Activated naive CD4-positive, alpha-beta T cell treated with anti-CD3 and anti-CD28 coated beads, Interleukin-2, amount 10 ng/mL, durations not matched to agents 7 days and 5 days (primary cell): ENCODE measurements around the gene HIC1.

Source experiments
- CTCF ChIA-PET: fragments of 350-600 bp; sonication (Branson Sonifier 250); formaldehyde crosslinking; loops from one replicate; lab custom pipeline; 2021; ENCODE audit warnings: antibody characterized with exemption; lab: Charles Lee
- DNase-seq: peaks from one replicate; pipeline ENCODE4 v3.0.0-alpha.2; 2020
- H3K27ac Mint-ChIP-seq: one replicate; pipeline ENCODE4 v1.8.0; 2021; ENCODE audit warnings: mild to moderate bottlenecking, moderate library complexity, mixed read lengths
- H3K27me3 Mint-ChIP-seq: one replicate; pipeline ENCODE4 v1.8.0; 2021; ENCODE audit warnings: mild to moderate bottlenecking, mixed read lengths
- H3K36me3 Mint-ChIP-seq: one replicate; pipeline ENCODE4 v1.8.0; 2021; ENCODE audit warnings: mixed read lengths
- H3K4me1 Mint-ChIP-seq: one replicate; pipeline ENCODE4 v1.8.0; 2021; ENCODE audit warnings: mixed read lengths
- H3K4me3 Mint-ChIP-seq: one replicate; pipeline ENCODE4 v1.8.0; 2021; ENCODE audit warnings: mild to moderate bottlenecking, moderate library complexity, mixed read lengths
- H3K9me3 Mint-ChIP-seq: one replicate; pipeline ENCODE4 v1.8.0; 2021; ENCODE audit warnings: mixed read lengths

The HIC1 gene

GRCh38 chr17:2089021-2089422 lies 34.1 kb downstream of the HIC1 start:
- peak overlapping the region; percentile 73 for H3K4me3 Mint-ChIP-seq
- CTCF ChIA-PET = interaction anchor here (1.0 to 5.9 kb wide), 11 partner anchors 14 to 156 kb away, joined by 3 to 40 read pairs (median 4); no protein-coding TSS in a partner anchor
- H3K36me3 Mint-ChIP-seq = peaks cover 34% of the 10 kb centered on the region
- peak overlapping the region; percentile 88 for H3K27ac Mint-ChIP-seq
- no peak for DNase-seq
- H3K4me1 Mint-ChIP-seq = peaks cover 85% of the 10 kb centered on the region
- no peaks in the 10 kb centered on the region for H3K27me3 Mint-ChIP-seq
- no peaks in the 10 kb centered on the region for H3K9me3 Mint-ChIP-seq

GRCh38 chr17:2090210-2090641 lies 35.3 kb downstream of the HIC1 start:
- H3K36me3 Mint-ChIP-seq = peaks cover 31% of the 10 kb centered on the region
- H3K27me3 Mint-ChIP-seq = no peaks in the 10 kb centered on the region
- H3K4me3 Mint-ChIP-seq = peak overlapping the region; percentile 73
- CTCF ChIA-PET = interaction anchor here (0.6 to 5.9 kb wide), 7 partner anchors 13 to 155 kb away, joined by 3 to 40 read pairs (median 5); no protein-coding TSS in a partner anchor
- peak overlapping the region; percentile 88 for H3K27ac Mint-ChIP-seq
- peaks cover 76% of the 10 kb centered on the region for H3K4me1 Mint-ChIP-seq
- peak; percentile 46 for DNase-seq
- H3K9me3 Mint-ChIP-seq = no peaks in the 10 kb centered on the region

GRCh38 chr17:2090804-2091534 lies 36.1 kb downstream of the HIC1 start:
- Mint-ChIP-seq H3K27me3 (no peaks in the 10 kb centered on the region), H3K9me3 (no peaks in the 10 kb centered on the region), H3K4me1 (peaks cover 69% of the 10 kb centered on the region), H3K27ac (no peak overlapping the region), H3K36me3 (peaks cover 26% of the 10 kb centered on the region), H3K4me3 (peak overlapping the region; percentile 73)
- no peak for DNase-seq
- CTCF ChIA-PET = interaction anchor here (0.6 to 5.9 kb wide), 8 partner anchors 11 to 154 kb away, joined by 3 to 40 read pairs (median 4); no protein-coding TSS in a partner anchor

GRCh38 chr17:2092253-2092652 lies 37.4 kb downstream of the HIC1 start:
- DNase-seq = no peak
- H3K27ac Mint-ChIP-seq = peak overlapping the region; percentile 26
- peaks cover 61% of the 10 kb centered on the region for H3K4me1 Mint-ChIP-seq
- peaks cover 25% of the 10 kb centered on the region for H3K36me3 Mint-ChIP-seq
- H3K4me3 Mint-ChIP-seq = no peak overlapping the region
- no peaks in the 10 kb centered on the region for H3K27me3 Mint-ChIP-seq
- CTCF ChIA-PET = interaction anchor here (1.1 to 2.0 kb wide), 2 partner anchors 153 to 189 kb away, joined by 3 to 7 read pairs; no protein-coding TSS in a partner anchor
- no peaks in the 10 kb centered on the region for H3K9me3 Mint-ChIP-seq

- DNase-seq = no peak
- Mint-ChIP-seq H3K27me3 (no peaks in the 10 kb centered on the region), H3K27ac (peak overlapping the region; percentile 77), H3K4me1 (peaks cover 61% of the 10 kb centered on the region), H3K4me3 (no peak overlapping the region), H3K9me3 (no peaks in the 10 kb centered on the region), H3K36me3 (peaks cover 32% of the 10 kb centered on the region)
- CTCF ChIA-PET = interaction anchor here (0.7 to 2.0 kb wide), 4 partner anchors 10 to 152 kb away, joined by 3 to 7 read pairs (median 4); no protein-coding TSS in a partner anchor
Observed at GRCh38 chr17:2093349-2093748, 38.4 kb downstream of the HIC1 start.

GRCh38 chr17:2094891-2095535 lies 40.1 kb downstream of the HIC1 start:
- CTCF ChIA-PET = interaction anchor here (0.6 to 1.9 kb wide), 7 partner anchors 17 to 188 kb away, joined by 3 to 10 read pairs (median 4); no protein-coding TSS in a partner anchor
- no peak for DNase-seq
- Mint-ChIP-seq H3K36me3 (peaks cover 30% of the 10 kb centered on the region), H3K4me3 (no peak overlapping the region), H3K4me1 (peaks cover 50% of the 10 kb centered on the region), H3K9me3 (no peaks in the 10 kb centered on the region), H3K27ac (no peak overlapping the region), H3K27me3 (no peaks in the 10 kb centered on the region)

- CTCF ChIA-PET = interaction anchor here (1.5 to 1.9 kb wide), 3 partner anchors 25 to 149 kb away, joined by 4 to 10 read pairs (median 4); no protein-coding TSS in a partner anchor
- Mint-ChIP-seq H3K27me3 (no peaks in the 10 kb centered on the region), H3K36me3 (peaks cover 33% of the 10 kb centered on the region), H3K27ac (no peak overlapping the region), H3K9me3 (no peaks in the 10 kb centered on the region), H3K4me3 (no peak overlapping the region), H3K4me1 (peaks cover 50% of the 10 kb centered on the region)
- no peak for DNase-seq
Observed at GRCh38 chr17:2095536-2095910, 40.6 kb downstream of the HIC1 start.

- Mint-ChIP-seq H3K27ac (peak overlapping the region; percentile 84), H3K36me3 (peaks cover 34% of the 10 kb centered on the region), H3K9me3 (no peaks in the 10 kb centered on the region), H3K4me1 (peaks cover 62% of the 10 kb centered on the region), H3K4me3 (peak overlapping the region; percentile 31), H3K27me3 (no peaks in the 10 kb centered on the region)
- peak; percentile 59 for DNase-seq
- CTCF ChIA-PET = interaction anchor here (0.7 to 1.4 kb wide), 5 partner anchors 10 to 143 kb away, joined by 3 to 6 read pairs (median 3); no protein-coding TSS in a partner anchor
Observed at GRCh38 chr17:2101448-2102257, 46.8 kb downstream of the HIC1 start.

- no peaks in the 10 kb centered on the region for H3K9me3 Mint-ChIP-seq
- H3K27ac Mint-ChIP-seq = no peak overlapping the region
- H3K27me3 Mint-ChIP-seq = no peaks in the 10 kb centered on the region
- H3K4me1 Mint-ChIP-seq = peaks cover 50% of the 10 kb centered on the region
- CTCF ChIA-PET = interaction anchor here (0.9 to 1.7 kb wide), 4 partner anchors 10 to 47 kb away, joined by 3 to 6 read pairs (median 4); no protein-coding TSS in a partner anchor
- H3K4me3 Mint-ChIP-seq = no peak overlapping the region
- peaks cover 30% of the 10 kb centered on the region for H3K36me3 Mint-ChIP-seq
- DNase-seq = no peak
Observed at GRCh38 chr17:2102931-2103809, 48.3 kb downstream of the HIC1 start.

GRCh38 chr17:2105663-2106062 lies 50.8 kb downstream of the HIC1 start:
- H3K36me3 Mint-ChIP-seq = peaks cover 27% of the 10 kb centered on the region
- H3K4me3 Mint-ChIP-seq = no peak overlapping the region
- CTCF ChIA-PET = interaction anchor here (0.6 kb wide), 1 partner anchor 166 kb away, joined by 3 read pairs; no protein-coding TSS in a partner anchor
- no peak for DNase-seq
- no peaks in the 10 kb centered on the region for H3K27me3 Mint-ChIP-seq
- no peak overlapping the region for H3K27ac Mint-ChIP-seq
- H3K4me1 Mint-ChIP-seq = peaks cover 38% of the 10 kb centered on the region
- no peaks in the 10 kb centered on the region for H3K9me3 Mint-ChIP-seq

- CTCF ChIA-PET = no interaction called here
- peaks cover 30% of the 10 kb centered on the region for H3K4me1 Mint-ChIP-seq
- H3K27me3 Mint-ChIP-seq = no peaks in the 10 kb centered on the region
- no peaks in the 10 kb centered on the region for H3K9me3 Mint-ChIP-seq
- no peak overlapping the region for H3K27ac Mint-ChIP-seq
- no peak for DNase-seq
- H3K36me3 Mint-ChIP-seq = peaks cover 26% of the 10 kb centered on the region
- H3K4me3 Mint-ChIP-seq = no peak overlapping the region
Observed at GRCh38 chr17:2106308-2106955, 51.5 kb downstream of the HIC1 start.

GRCh38 chr17:2107050-2107449 lies 52.1 kb downstream of the HIC1 start:
- H3K4me3 Mint-ChIP-seq = no peak overlapping the region
- peaks cover 25% of the 10 kb centered on the region for H3K36me3 Mint-ChIP-seq
- peaks cover 25% of the 10 kb centered on the region for H3K4me1 Mint-ChIP-seq
- no peaks in the 10 kb centered on the region for H3K27me3 Mint-ChIP-seq
- DNase-seq = no peak
- H3K27ac Mint-ChIP-seq = no peak overlapping the region
- no peaks in the 10 kb centered on the region for H3K9me3 Mint-ChIP-seq
- CTCF ChIA-PET = no interaction called here
